ENCODE results near the gene UPP1. TPM values are rescaled to one million over a fixed set of nuclear protein-coding genes. Genes with fewer than 3 reads are reported as not detected.

The UPP1 gene
- total and polyA plus RNA-seq, 8 donors, result 0.87 to 45.7 (median 14.3) TPM

GRCh38 chr7:48132792-48133191, 43.7 kb downstream of the UPP1 start:
- H3K4me3 ChIP-seq, result no peak overlapping the region
- intact Hi-C loops (cut with DNase I; ENCODE audit: low total_unique reads), result no loop called here
- no peak overlapping the region for H3K27ac ChIP-seq
- H3K36me3 ChIP-seq, result no peaks in the 10 kb centered on the region
- TF ChIP-seq EP300 (IDR thresholded peaks at IDR 0.05) (no peak), POLR2A (IDR thresholded peaks at IDR 0.05) (no peak)
- H3K9me3 ChIP-seq, result no peaks in the 10 kb centered on the region
- no peaks in the 10 kb centered on the region for H3K4me1 ChIP-seq
- H3K27me3 ChIP-seq, result no peaks in the 10 kb centered on the region
- no peak for DNase-seq

DNA sequence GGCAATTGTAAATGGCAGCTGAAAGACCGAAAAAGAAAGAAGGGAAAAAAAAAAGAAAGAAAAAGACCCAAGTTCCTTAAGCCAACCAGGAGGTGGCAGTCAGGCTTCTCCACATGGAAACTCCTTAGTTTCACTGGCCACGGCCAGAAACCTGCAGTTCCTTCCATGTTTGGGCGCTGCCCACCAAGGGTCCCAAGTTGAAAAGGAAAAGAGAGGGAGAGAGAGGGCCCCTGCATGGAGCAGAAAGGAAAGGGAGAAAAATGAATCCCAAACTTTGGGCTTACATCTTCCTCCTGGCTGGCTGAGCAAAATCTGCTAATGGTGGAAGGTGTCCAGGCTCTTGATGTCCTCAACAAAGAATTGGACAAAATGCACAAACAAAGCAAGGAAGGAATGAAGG, 50.4 kb downstream of the UPP1 start:
- no peak for DNase-seq
- H3K9me3 ChIP-seq, result peaks cover 0 to 4% (median 0%) of the 10 kb centered on the region in 4 donors
- WGBS, 5 donors, result 62 to 77% (median 67%) methylated on average over 3 of the region's 3 CpGs
- no peaks in the 10 kb centered on the region for H3K36me3 ChIP-seq
- peaks cover 0 to 17% (median 10%) of the 10 kb centered on the region in 4 donors for H3K4me1 ChIP-seq
- intact Hi-C loops (cut with DNase I; ENCODE audit: low total_unique reads), result no loop called here
- H3K27me3 ChIP-seq, result no peaks in the 10 kb centered on the region
- no peak overlapping the region for H3K4me3 ChIP-seq
- H3K27ac ChIP-seq, result no peak overlapping the region
- no peak for TF ChIP-seq POLR2AphosphoS5 (IDR thresholded peaks at IDR 0.05)
- TF ChIP-seq CTCF (IDR thresholded peaks at IDR 0.05), result no peak
- no peak for TF ChIP-seq POLR2A (IDR thresholded peaks at IDR 0.05)
- TF ChIP-seq EP300 (IDR thresholded peaks at IDR 0.05), result no peak

DNA sequence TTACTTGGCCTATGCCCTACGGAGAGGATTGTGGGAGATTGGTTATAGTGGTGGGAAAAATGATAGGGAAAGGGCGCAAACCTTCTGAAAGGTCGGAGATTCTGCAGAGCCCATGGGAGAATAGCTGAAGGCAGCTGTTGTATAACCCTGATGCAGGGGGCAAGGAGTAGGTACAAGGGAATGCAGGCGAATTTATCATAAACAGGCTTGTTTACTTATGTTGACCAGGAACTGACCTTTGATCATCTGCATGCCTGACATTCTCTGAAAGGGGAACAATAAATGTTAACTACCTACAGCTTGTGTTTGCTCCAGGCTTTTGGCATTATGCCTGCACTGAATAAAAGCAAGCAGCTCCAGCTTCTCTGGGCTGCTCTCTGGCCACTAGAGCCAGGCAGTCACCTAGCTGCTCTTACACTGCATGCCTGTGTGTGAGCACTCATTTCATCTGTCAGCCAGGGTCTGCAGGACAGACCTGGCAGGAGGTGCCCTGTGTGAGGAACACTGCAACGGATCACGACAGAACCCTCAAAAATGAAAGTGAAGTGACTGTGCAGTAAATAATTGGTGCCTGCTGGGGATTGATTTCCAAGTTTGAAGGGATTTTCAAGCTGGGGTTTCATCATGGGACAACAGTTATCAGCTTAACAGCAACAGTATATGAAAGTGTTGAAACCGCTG, 51.1 kb downstream of the UPP1 start:
- peaks cover 0 to 4% (median 0%) of the 10 kb centered on the region in 4 donors for H3K9me3 ChIP-seq
- no peak overlapping the region for H3K27ac ChIP-seq
- 62 to 82% (median 70%) methylated on average over 7 of the region's 7 CpGs for WGBS, 5 donors
- H3K4me3 ChIP-seq, result no peak overlapping the region
- H3K36me3 ChIP-seq, result no peaks in the 10 kb centered on the region
- TF ChIP-seq CTCF (IDR thresholded peaks at IDR 0.05) (no peak), EP300 (IDR thresholded peaks at IDR 0.05) (no peak), POLR2A (IDR thresholded peaks at IDR 0.05) (no peak), POLR2AphosphoS5 (IDR thresholded peaks at IDR 0.05) (no peak)
- H3K27me3 ChIP-seq, result no peaks in the 10 kb centered on the region
- peaks cover 0 to 17% (median 10%) of the 10 kb centered on the region in 4 donors for H3K4me1 ChIP-seq
- intact Hi-C loops (cut with DNase I; ENCODE audit: low total_unique reads), result no loop called here
- peak in 1 of 2 donors; percentile 22 for DNase-seq

DNA sequence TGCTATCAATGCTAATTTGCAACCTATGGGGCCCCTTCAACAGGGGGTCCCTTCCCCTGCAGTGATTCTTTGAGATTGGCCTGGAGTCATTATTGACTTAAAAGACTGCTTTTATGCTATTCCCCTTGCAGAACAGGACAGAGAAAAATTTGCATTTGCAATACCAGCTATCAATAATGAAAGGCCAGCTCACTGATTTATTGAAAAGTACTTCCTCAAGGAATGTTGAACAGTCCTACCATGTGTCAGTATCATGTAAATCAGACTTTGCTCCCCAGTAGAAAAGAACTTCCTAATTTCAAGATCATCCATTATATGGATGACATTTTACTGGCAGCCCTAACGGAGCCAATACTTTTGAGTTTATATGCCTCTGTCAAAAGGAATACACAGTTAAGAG, 52.5 kb downstream of the UPP1 start:
- WGBS, 5 donors, result 31 to 76% (median 50%) methylated on average over 1 of the region's 1 CpG
- intact Hi-C loops (cut with DNase I; ENCODE audit: low total_unique reads), result no loop called here
- no peak overlapping the region for H3K4me3 ChIP-seq
- H3K9me3 ChIP-seq, result peaks cover 0 to 4% (median 0%) of the 10 kb centered on the region in 4 donors
- H3K27ac ChIP-seq, result no peak overlapping the region
- no peaks in the 10 kb centered on the region for H3K36me3 ChIP-seq
- TF ChIP-seq POLR2AphosphoS5 (IDR thresholded peaks at IDR 0.05), result no peak
- no peak for TF ChIP-seq EP300 (IDR thresholded peaks at IDR 0.05)
- TF ChIP-seq CTCF (IDR thresholded peaks at IDR 0.05), result no peak
- TF ChIP-seq POLR2A (IDR thresholded peaks at IDR 0.05), result no peak
- no peaks in the 10 kb centered on the region for H3K27me3 ChIP-seq
- DNase-seq, result no peak
- peaks cover 0 to 17% (median 10%) of the 10 kb centered on the region in 4 donors for H3K4me1 ChIP-seq

GRCh38 chr7:48144291-48144768, 55.3 kb downstream of the UPP1 start:
- TF ChIP-seq CTCF (IDR thresholded peaks at IDR 0.05) (no peak), EP300 (IDR thresholded peaks at IDR 0.05) (no peak), POLR2A (IDR thresholded peaks at IDR 0.05) (no peak), POLR2AphosphoS5 (IDR thresholded peaks at IDR 0.05) (no peak)
- H3K4me3 ChIP-seq, result no peak overlapping the region
- intact Hi-C loops (cut with DNase I; ENCODE audit: low total_unique reads), result no loop called here
- peaks cover 0 to 17% (median 10%) of the 10 kb centered on the region in 4 donors for H3K4me1 ChIP-seq
- H3K9me3 ChIP-seq, result peaks cover 0 to 4% (median 0%) of the 10 kb centered on the region in 4 donors
- 37 to 42% (median 39%) methylated on average over 4 of the region's 4 CpGs for WGBS, 5 donors
- DNase-seq, result peak in 1 of 2 donors; percentile 63
- H3K27me3 ChIP-seq, result no peaks in the 10 kb centered on the region
- no peak overlapping the region for H3K27ac ChIP-seq
- H3K36me3 ChIP-seq, result no peaks in the 10 kb centered on the region
